ENCODE data around the gene ATXN7L1.
"Not testable (repeated sequence)": the region's sequence is repeated elsewhere in the genome, so short reads cannot be mapped to it uniquely, and the experiment has no call there.

Gene ATXN7L1

DNA sequence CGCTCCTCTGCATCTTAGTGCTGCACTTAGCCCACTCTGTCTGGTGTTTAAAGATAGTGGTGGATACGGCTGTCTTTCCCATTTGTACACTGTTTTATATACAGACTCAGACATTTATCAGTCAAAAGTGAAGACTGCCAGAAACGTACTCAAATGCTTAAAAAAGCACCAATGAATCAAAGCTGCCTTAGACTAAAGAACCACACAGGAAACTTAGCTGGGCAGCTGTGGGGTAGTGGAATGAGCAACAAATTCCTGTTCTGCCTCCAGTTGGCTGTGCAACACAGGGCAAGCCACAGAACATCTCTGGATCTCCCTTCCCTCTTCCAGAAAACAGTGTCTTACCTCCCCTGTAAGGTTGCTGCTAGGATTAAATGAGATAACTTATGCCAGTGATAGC lies 76.0 kb downstream of the ATXN7L1 start:
- DNase-seq = no peak

- no peak for DNase-seq
These were observed 76.7 kb downstream of the ATXN7L1 start for GRCh38 chr7:105799677-105800076.

DNA sequence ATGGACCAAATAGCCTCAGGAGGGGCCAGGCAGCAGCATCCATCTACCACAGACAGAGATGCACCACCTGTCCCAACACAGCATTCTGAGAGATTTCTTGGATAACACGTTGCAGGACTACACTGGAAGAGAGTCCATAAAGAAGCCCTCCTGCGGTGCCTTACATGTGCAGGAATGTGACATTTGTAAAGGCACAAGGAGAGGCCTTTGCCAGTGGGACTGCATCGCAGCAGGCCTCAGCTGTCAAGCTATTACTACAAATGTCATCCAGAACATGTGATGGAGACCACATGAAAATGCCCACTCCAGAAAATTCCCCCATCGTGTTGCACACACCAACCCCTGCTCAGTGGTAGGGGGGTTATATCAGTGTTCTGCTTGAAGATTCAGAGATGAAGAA lies 77.4 kb downstream of the ATXN7L1 start:
- no peak for DNase-seq

DNA sequence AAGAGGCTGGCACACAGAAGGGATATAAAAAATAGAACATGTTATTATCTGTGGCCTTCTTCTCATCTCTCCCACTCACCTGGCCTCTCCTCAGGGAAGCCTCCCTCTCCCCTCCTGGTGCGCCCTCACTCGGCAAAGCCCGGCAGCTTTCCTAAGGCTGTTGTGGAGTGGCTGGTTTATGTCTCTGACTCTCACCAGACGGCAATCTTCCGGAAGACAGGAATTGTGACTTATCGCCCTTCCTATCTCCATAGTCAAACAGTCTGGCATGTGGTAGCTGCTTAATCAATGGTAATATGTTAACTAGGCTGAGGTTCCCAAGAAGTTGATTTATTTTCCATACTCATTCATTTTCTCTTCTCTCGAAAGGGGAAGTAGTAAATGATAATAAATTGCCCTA lies 78.7 kb downstream of the ATXN7L1 start:
- DNase-seq = no peak

GRCh38 chr7:105796365-105796764 lies 80.0 kb downstream of the ATXN7L1 start:
- DNase-seq = no peak

GRCh38 chr7:105794741-105795729 lies 81.4 kb downstream of the ATXN7L1 start:
- DNase-seq = no peak

- DNase-seq = no peak
These were observed 83.7 kb downstream of the ATXN7L1 start for GRCh38 chr7:105792488-105793370.

- no peak for DNase-seq
These were observed 84.5 kb downstream of the ATXN7L1 start for GRCh38 chr7:105791926-105792325.

DNA sequence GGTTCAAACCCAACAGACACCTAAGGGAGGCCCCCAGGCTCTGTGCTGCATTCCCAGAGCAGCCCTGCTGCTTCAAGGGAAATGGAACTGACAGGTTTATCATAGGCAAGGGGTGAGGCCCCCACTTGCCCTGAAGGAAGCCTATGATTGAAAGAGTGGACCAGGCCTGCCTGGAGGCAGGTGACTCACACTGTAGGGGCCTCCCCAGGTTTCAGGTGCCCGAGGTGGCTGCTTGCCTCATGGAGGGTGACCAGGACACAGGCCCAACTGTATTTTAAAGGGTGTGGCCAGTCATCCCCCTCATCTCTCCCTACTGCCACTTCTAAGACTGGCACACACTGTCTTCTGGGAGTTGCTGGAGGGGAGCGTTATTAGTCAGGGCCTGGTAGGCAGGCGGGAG lies 85.4 kb downstream of the ATXN7L1 start:
- no peak for DNase-seq

DNA sequence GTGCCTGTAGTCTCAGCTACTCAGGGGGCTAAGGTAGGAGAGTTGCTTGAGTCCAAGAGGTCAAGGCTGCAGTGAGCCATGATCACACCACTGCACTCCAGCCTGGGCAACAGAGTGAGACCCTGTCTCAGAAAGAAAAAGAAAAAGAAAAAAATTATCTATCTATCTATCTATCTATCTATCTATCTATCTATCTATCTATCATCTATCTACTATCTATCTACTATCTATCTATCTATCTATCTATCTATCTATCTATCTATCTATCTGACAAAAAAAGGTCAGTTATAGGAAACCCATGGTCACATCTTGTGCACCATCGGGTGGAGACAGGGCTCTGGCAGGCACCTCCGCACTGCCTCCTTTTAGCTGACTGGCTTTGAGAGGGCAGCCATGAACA lies 85.9 kb downstream of the ATXN7L1 start:
- not testable (repeated sequence) for DNase-seq

GRCh38 chr7:105788816-105789349 lies 87.5 kb downstream of the ATXN7L1 start:
- DNase-seq = no peak

DNA sequence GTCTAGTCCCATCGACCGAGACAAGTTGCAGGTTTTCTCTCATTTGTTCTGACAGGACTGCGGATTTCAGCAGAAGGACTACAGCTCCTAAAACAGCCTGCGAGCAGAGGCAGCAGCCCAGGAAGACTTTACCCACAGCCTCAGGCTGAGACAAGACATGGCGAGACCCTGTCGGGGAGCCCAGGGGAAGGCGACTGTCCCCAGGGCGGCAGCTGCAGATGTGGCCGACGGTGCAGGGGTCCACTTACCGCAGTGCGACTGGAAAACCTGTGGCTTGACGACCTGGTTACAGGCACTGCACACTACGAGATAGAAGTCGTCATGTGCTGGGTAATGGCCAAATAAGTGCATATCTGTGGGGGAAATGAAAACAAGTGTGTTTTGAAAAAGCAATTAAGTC lies 88.0 kb downstream of the ATXN7L1 start:
- DNase-seq = no peak

DNA sequence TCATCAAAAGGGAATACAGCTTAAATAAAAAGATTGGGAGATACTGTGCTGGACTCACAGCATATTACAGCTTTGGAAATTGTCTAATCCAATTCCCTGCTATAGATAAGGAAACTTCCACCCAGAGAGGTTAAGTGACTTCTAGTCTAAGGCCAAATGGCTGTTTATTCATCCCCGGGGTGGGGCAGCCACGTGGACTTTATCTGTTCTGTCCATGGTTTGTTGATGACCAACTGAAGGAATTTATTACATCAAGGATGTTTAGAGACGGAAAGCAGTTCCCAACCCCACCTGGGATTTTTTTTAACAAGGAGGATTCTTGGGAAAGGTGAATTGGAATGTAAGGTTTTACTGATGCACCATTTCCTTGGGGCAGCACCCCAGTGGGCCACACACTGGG lies 88.6 kb downstream of the ATXN7L1 start:
- DNase-seq = no peak

DNA sequence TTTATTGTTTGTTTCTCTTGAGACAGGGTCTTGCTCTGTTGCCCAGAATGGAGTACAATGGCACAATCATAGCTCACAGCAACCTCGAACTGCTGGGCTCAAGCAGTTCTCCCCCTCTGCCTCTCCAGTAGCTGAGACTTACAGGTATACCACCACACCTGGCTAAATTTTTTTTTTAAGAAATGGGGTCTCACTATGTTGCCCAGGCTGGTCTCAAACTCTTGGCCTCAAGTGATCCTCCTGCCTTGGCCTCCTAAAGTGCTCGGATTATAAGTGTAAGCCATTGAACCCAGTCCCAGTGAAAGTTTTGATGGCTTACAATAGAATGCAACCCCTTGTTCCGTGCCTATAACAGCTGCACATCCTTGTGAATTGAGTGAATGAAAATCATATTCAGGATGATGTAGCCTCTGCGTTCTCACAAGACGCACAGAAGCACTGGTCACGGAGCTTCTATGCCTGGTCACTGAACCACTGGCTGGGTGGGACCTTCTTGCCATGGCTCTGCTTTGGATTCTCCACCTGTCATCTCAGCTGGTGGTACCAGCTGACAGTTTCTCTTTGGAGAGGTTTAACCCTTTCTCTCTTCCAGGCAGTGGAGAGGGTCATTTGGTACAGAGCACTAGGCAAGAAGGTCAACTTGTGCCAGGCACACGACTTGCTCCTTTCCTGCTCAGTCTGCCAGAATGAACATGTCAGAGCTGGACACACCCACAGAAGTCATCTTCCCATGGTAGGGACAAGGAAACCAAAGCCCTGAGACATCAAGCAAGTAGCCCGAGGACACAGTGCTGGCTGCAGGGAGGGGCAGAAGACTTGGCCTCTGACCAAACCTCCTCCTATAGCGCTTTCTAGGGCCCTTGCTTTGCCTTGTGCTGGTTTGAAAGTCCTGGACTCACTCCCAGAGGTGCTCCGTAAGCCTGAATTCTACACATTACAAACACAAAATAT lies 89.6 kb downstream of the ATXN7L1 start:
- no peak for DNase-seq

GRCh38 chr7:105782391-105783042 lies 93.9 kb downstream of the ATXN7L1 start:
- DNase-seq = no peak

- DNase-seq = no peak
These were observed 96.3 kb downstream of the ATXN7L1 start for GRCh38 chr7:105779856-105780780.

GRCh38 chr7:105778956-105779355 lies 97.4 kb downstream of the ATXN7L1 start:
- no peak for DNase-seq

GRCh38 chr7:105776986-105777910 lies 99.2 kb downstream of the ATXN7L1 start:
- DNase-seq = no peak

- DNase-seq = no peak
These were observed 100.2 kb downstream of the ATXN7L1 start for GRCh38 chr7:105776068-105776790.
